SK-N-SH treated with all-trans-retinoic acid at 6 μM for 48 hours (cell line): Measurements from ENCODE around the gene TIAM2.

Source experiments
- BACH2 ChIP-seq: fragments of 250-450 bp; sonication (Bioruptor Pico); IDR thresholded peaks from 2 replicates; pipeline ENCODE4 v1.9.0; 2021; ENCODE audit warnings: mild to moderate bottlenecking, borderline replicate concordance
- ZC3H10 ChIP-seq: fragments of 250-450 bp; sonication (Bioruptor Pico); IDR thresholded peaks from 2 replicates; pipeline ENCODE4 v1.5.1; 2021; ENCODE audit warnings: mild to moderate bottlenecking, moderate library complexity
- ZFP3 ChIP-seq: fragments of 250-450 bp; sonication (Bioruptor Pico); IDR thresholded peaks from 2 replicates; pipeline ENCODE4 v1.5.0; 2020; ENCODE audit warnings: mild to moderate bottlenecking, moderate library complexity
- ZFP30 ChIP-seq: fragments of 450-650 bp; formaldehyde crosslinking; IDR thresholded peaks from 2 replicates; pipeline ENCODE4 v1.5.0; 2022; ENCODE audit warnings: mild to moderate bottlenecking, moderate library complexity
- ZNF70 ChIP-seq: fragments of 450-650 bp; formaldehyde crosslinking; IDR thresholded peaks from 2 replicates; pipeline ENCODE4 v1.5.0; 2020; ENCODE audit warnings: mild to moderate bottlenecking, moderate library complexity
- TF ChIP-seq, protein P1 (sequence below): fragments of 250-450 bp; sonication (Bioruptor Pico); IDR thresholded peaks from 2 replicates; pipeline ENCODE4 v1.8.0; 2020; ENCODE audit warnings: mild to moderate bottlenecking, moderate library complexity, borderline replicate concordance

GRCh38 chr6:154960299-154960843 is 34.7 kb upstream of the TIAM2 start:
- TF ChIP-seq, protein P1, sequence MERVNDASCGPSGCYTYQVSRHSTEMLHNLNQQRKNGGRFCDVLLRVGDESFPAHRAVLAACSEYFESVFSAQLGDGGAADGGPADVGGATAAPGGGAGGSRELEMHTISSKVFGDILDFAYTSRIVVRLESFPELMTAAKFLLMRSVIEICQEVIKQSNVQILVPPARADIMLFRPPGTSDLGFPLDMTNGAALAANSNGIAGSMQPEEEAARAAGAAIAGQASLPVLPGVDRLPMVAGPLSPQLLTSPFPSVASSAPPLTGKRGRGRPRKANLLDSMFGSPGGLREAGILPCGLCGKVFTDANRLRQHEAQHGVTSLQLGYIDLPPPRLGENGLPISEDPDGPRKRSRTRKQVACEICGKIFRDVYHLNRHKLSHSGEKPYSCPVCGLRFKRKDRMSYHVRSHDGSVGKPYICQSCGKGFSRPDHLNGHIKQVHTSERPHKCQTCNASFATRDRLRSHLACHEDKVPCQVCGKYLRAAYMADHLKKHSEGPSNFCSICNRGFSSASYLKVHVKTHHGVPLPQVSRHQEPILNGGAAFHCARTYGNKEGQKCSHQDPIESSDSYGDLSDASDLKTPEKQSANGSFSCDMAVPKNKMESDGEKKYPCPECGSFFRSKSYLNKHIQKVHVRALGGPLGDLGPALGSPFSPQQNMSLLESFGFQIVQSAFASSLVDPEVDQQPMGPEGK (CRISPR knock-in tag) = no peak
- no peak for TF ChIP-seq BACH2 (CRISPR knock-in tag)
- no peak for TF ChIP-seq ZC3H10
- no peak for TF ChIP-seq ZFP30 (CRISPR knock-in tag)
- no peak for TF ChIP-seq ZFP3
- no peak for TF ChIP-seq ZNF70 (CRISPR knock-in tag)
